Epithelial cell of esophagus (primary cell): ENCODE data around the gene PRKAR2B.
A peak's percentile ranks its signal among the peaks of the same experiment; 100 is the strongest.

Source experiments
- DNase-seq: peaks from one replicate; pipeline ENCODE4 v3.0.0; 2010; ENCODE audit warnings: low read depth
- H3K4me3 ChIP-seq: 2 replicates; pipeline ENCODE4 v1.5.1; 2011; ENCODE audit warnings: mild to moderate bottlenecking, low read length, control low read depth
- TF ChIP-seq, protein P1 (sequence below): IDR thresholded peaks from 2 replicates; pipeline ENCODE4 v1.5.1; 2011; ENCODE audit warnings: low read depth, mild to moderate bottlenecking, low read length, control low read depth, inconsistent platforms; ENCODE audit not compliant: insufficient read depth; ENCODE audit errors: missing control alignments

The PRKAR2B gene

DNA sequence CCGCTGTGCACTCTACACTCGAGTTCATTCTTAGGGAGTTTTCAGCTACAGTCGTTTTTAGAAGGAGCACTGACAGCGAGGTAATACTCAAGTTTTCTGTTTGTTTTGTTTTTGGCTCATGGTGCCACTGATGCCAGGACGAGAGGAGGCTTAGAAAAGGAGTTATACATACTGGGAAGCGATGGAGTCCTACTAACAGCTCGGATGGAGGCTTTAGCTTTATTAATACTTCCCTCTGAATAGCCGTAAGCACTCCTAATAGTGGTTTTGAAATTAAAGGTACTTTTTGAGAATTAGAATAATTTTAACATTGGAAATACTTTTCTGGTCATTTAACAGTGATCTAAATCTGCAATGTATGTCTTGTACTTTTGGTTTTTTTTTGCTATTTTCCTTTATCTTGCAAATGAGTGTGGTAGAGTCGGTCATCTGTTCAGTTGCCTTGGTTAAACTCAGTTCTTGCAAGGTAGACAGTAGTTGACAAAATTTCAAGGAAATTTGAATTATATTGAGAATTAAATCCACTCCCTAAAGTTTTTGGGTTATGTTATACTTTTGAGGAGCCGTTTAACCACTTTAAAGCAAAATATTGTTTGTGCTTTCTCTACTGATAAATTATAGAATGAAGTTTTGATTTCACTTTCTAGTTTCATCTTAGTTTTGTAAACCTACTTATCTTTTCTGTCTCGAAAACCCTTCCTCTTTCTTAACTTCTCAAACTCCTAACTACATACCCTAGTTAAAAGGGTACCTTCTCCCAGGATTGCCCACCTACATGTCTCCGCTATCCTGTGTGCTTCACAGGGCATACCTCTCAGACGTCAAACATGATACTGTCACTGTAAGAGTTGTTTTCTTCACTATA is 125.8 kb downstream of the PRKAR2B start:
- TF ChIP-seq, protein P1, sequence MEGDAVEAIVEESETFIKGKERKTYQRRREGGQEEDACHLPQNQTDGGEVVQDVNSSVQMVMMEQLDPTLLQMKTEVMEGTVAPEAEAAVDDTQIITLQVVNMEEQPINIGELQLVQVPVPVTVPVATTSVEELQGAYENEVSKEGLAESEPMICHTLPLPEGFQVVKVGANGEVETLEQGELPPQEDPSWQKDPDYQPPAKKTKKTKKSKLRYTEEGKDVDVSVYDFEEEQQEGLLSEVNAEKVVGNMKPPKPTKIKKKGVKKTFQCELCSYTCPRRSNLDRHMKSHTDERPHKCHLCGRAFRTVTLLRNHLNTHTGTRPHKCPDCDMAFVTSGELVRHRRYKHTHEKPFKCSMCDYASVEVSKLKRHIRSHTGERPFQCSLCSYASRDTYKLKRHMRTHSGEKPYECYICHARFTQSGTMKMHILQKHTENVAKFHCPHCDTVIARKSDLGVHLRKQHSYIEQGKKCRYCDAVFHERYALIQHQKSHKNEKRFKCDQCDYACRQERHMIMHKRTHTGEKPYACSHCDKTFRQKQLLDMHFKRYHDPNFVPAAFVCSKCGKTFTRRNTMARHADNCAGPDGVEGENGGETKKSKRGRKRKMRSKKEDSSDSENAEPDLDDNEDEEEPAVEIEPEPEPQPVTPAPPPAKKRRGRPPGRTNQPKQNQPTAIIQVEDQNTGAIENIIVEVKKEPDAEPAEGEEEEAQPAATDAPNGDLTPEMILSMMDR, result peak; percentile 3
- peak overlapping the region; percentile 83 for H3K4me3 ChIP-seq
- no peak for DNase-seq

DNA sequence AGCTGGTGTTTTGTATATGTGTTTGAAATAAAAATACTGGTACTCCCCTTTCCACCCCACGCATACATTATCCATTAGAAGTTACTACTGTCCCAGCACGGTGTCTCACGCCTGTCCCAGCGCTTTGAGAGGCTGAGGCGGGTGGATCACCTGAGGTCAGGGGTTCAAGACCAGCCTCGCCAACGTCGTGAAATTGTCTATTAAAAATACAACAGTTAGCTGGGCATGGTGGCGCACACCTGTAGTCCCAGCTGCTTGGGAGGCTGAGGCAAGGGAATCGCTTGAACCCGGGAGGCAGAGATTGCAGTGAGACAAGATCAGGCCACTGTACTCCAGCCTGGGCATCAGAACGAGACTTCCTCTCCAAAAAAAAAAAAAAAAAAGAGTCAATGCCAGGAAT is 127.0 kb downstream of the PRKAR2B start:
- no peak for DNase-seq
- no peak overlapping the region for H3K4me3 ChIP-seq
- TF ChIP-seq, protein P1, result no peak

DNA sequence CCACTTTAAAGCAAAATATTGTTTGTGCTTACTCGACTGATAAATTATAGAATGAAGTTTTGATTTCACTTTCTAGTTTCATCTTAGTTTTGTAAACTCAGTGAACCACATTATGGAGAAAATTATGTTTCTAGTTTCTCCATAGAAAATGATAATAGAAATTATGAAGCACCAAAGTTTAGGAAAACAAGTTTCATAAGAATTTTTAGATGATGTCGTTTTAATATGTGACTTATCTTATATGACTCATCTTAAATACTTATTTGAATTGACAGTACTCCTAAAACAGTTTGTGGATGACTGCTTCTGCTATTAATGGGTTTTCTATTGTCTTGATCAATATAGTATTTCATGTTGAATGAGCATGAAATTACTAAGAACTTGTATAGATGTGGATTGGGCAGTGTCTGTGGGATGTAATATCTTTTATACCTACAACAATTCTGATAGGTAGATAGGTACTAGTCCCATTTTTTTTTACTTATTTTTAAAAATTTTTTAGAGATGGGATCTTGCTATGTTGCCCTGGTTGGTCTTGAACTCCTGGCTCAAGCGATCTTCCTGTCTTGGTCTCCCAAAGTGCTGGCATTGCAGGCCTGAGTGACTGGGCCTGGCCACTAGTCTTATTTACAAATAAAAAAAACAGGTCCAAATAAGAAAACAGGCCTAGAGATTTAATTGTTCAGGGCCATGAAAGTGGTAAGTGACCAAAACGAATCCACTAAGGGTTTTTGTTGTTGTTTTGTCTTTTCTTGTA is 127.9 kb downstream of the PRKAR2B start:
- TF ChIP-seq, protein P1, result no peak
- no peak for DNase-seq
- no peak overlapping the region for H3K4me3 ChIP-seq

DNA sequence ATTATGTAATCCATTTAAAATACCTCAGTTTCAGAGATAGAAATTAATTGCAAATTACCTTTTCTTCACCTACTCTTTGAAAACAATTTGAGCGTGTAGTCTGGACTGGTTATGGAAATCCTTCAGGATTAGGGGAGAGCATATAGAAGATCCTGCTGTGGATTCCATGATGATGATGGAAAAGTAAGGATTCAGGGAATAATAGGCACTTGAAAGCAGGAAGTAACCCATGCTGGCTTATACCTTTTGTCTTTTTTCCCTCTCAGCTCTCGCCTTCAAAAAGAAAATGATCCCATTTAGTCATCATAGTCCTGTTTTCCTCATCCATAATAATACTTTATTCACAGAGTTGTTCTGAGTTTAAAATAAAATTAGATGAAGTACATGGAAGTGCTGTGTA is 128.7 kb downstream of the PRKAR2B start:
- H3K4me3 ChIP-seq, result no peak overlapping the region
- TF ChIP-seq, protein P1, result no peak
- no peak for DNase-seq

DNA sequence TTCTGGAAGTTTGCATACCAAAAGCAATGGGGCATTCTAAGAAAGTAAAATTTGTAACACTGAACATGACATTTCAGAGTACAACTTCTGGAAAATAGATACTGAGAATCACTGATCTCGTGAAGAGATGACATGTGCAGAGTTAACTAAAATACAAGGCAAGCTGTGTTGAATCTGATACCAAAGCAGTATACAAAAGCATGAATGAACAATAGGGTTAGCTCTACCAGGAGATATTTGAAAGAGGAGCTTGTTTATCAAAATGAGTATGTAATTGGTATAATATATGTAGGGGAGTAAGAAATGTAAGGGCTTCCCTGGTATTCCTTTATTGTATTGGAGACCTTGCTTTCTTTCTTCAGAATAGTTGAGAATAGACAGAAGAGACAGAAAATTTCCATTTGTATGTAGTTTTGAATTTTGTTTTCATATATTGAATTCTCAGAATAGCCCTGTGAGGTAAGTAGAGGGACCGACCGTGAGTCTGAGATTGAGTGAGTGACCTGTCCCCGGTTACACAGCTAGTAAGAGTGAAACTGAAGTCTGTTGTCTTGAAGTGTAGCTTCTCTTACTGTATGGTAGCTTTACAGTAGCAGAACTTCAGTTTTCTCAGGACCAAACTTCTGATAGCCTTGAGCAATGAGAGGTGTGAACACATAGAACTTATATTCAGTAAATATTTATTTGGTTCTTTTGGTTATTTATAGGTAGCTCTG is 129.3 kb downstream of the PRKAR2B start:
- DNase-seq, result no peak
- TF ChIP-seq, protein P1, result no peak
- H3K4me3 ChIP-seq, result no peak overlapping the region

DNA sequence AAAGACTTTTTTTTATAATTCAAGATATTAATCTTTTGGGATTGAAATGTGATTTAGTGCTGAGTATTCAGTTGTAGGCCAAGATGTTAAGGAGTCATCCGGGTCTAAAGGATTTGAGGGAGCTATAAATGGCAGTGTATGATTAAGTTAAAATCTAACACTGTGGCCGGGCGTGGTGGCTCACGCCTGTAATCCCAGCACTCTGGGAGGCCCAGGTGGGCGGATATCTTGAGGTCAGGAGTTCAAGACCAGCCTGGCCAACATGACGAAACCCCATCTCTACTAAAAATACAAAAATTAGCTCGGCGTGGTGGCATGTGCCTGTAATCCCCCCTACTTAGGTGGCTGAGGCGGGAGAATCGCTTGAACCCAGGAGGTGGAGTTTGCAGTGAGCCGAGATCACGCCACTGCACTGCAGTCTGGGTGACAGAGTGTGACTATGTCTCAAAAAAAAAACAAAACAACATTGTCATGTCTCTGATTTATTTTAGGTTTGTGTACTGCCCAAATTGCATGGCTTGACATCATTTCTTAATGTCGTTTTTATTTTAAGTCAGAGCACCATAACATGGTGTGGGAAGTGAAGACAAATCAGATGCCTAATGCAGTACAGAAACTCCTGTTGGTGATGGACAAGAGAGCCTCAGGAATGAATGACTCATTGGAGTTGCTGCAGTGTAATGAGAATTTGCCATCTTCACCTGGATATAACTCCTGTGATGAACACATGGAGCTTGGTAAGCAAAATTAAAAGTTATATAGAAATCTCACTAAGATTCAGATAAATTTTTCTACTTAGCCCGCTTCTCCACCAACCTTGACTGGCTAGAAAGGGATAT is 135.0 kb downstream of the PRKAR2B start:
- peak; percentile 86 for DNase-seq
- H3K4me3 ChIP-seq, result no peak overlapping the region
- TF ChIP-seq, protein P1, result no peak
